ENCODE measurements around the gene CDCA7. TPM values are rescaled to one million over a fixed set of nuclear protein-coding genes. Genes with fewer than 3 reads are reported as not detected.
"Not testable (repeated sequence)": the region's sequence is repeated elsewhere in the genome, so short reads cannot be mapped to it uniquely, and the experiment has no call there.

CDCA7 gene
- 10 to 100 TPM; 15.1 to 20.0 TPM for polyA plus RNA-seq

DNA sequence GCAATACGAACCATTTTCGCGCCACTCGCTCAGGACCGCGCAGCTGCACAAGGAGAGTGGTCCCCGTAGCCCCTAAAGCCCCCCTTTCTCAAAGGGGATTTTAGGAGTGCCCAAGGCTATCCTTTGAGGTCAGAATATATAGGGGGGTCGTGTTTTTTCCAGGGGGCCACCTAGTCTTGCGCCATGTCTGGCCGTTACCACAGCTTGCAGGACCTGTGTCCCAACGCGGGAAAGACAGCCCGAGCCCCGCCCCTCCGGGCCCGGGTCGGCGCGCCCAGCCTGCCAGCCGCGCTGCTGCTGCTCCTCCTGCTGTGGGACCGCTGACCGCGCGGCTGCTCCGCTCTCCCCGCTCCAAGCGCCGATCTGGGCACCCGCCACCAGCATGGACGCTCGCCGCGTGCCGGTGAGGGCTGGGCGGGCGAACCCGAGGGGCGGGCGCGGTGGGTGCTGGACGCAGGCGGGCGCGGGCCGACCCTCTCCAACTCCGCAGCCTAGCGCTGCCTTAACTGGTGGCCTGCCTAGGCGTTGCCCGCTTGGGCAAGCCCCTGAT is at the start of gene CDCA7:
CDCA7 (plus strand) TSS at position 291 of the 550 bp plus-strand sequence; CDS start at position 383, 92 bp downstream.
- WGBS, 2 donors: 1% methylated on average over 42 to 50 of the region's 50 CpGs
- Histone ChIP-seq H3K4me3 (ENCODE audit: low read depth in 1 of 2, low read length in 2 of 2) (peak within 1 kb of the TSS; percentile 70 to 78), H3K36me3 (ENCODE audit: control insufficient read depth in 2 of 2, insufficient read depth in 2 of 2, low read length in 1 of 2) (no peaks in the 10 kb centered on the region), H3K27ac (ENCODE audit: low read depth in 2 of 2, low read length in 1 of 2) (peak within 1 kb of the TSS; percentile 48 to 53), H3K27me3 (ENCODE audit: control insufficient read depth in 1 of 2, insufficient read depth in 2 of 2, low read length in 2 of 2) (peaks cover 3 to 4% of the 10 kb centered on the region in 2 donors), H3K9me3 (ENCODE audit: control insufficient read depth in 2 of 2, insufficient read depth in 1 of 2, low read depth in 1 of 2, low read length in 1 of 2) (no peaks in the 10 kb centered on the region), H3K4me1 (ENCODE audit: control insufficient read depth in 2 of 2, insufficient read depth in 2 of 2, low read length in 1 of 2) (peaks cover 5 to 10% of the 10 kb centered on the region in 2 donors)

GRCh38 chr2:173305303-173305702 is 49.4 kb upstream of the CDCA7 start:
- 89 to 90% methylated on average over 2 of the region's 2 CpGs for WGBS, 2 donors
- H3K4me1 ChIP-seq (ENCODE audit: control insufficient read depth in 2 of 2, insufficient read depth in 2 of 2, low read length in 1 of 2): no peaks in the 10 kb centered on the region
- no peak overlapping the region for H3K4me3 ChIP-seq (ENCODE audit: low read depth in 1 of 2, low read length in 2 of 2)
- no peaks in the 10 kb centered on the region for H3K9me3 ChIP-seq (ENCODE audit: control insufficient read depth in 2 of 2, insufficient read depth in 1 of 2, low read depth in 1 of 2, low read length in 1 of 2)
- H3K27me3 ChIP-seq (ENCODE audit: control insufficient read depth in 1 of 2, insufficient read depth in 2 of 2, low read length in 2 of 2): no peaks in the 10 kb centered on the region
- no peaks in the 10 kb centered on the region for H3K36me3 ChIP-seq (ENCODE audit: control insufficient read depth in 2 of 2, insufficient read depth in 2 of 2, low read length in 1 of 2)
- H3K27ac ChIP-seq (ENCODE audit: low read depth in 2 of 2, low read length in 1 of 2): no peak overlapping the region

GRCh38 chr2:173307293-173307692 is 47.4 kb upstream of the CDCA7 start:
- Histone ChIP-seq H3K4me3 (ENCODE audit: low read depth in 1 of 2, low read length in 2 of 2) (no peak overlapping the region), H3K4me1 (ENCODE audit: control insufficient read depth in 2 of 2, insufficient read depth in 2 of 2, low read length in 1 of 2) (no peaks in the 10 kb centered on the region), H3K27ac (ENCODE audit: low read depth in 2 of 2, low read length in 1 of 2) (no peak overlapping the region), H3K9me3 (ENCODE audit: control insufficient read depth in 2 of 2, insufficient read depth in 1 of 2, low read depth in 1 of 2, low read length in 1 of 2) (no peaks in the 10 kb centered on the region), H3K36me3 (ENCODE audit: control insufficient read depth in 2 of 2, insufficient read depth in 2 of 2, low read length in 1 of 2) (no peaks in the 10 kb centered on the region), H3K27me3 (ENCODE audit: control insufficient read depth in 1 of 2, insufficient read depth in 2 of 2, low read length in 2 of 2) (no peaks in the 10 kb centered on the region)
- 26 to 35% methylated on average over 4 of the region's 4 CpGs for WGBS, 2 donors

DNA sequence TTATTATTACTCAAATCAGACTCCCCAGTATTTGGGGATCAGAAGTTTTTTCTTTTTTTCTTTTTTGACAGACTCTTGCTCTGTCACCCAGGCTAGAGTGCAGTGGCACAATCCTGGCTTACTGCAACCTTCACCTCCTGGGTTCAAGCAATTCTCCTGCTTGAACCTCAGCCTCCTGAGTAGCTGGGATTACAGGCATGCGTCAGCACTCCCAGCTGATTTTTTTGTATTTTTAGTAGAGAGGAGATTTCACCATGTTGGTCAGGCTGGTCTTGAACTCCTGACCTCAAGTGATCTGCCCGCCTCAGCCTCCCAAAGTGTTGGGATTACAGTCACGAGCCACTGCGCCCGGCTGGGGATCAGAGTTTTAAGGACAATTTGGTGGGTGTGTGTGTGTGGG is 45.3 kb upstream of the CDCA7 start:
- H3K27ac ChIP-seq (ENCODE audit: low read depth in 2 of 2, low read length in 1 of 2); H3K36me3 ChIP-seq (ENCODE audit: control insufficient read depth in 2 of 2, insufficient read depth in 2 of 2, low read length in 1 of 2); H3K27me3 ChIP-seq (ENCODE audit: control insufficient read depth in 1 of 2, insufficient read depth in 2 of 2, low read length in 2 of 2); H3K4me3 ChIP-seq (ENCODE audit: low read depth in 1 of 2, low read length in 2 of 2); H3K4me1 ChIP-seq (ENCODE audit: control insufficient read depth in 2 of 2, insufficient read depth in 2 of 2, low read length in 1 of 2); H3K9me3 ChIP-seq (ENCODE audit: control insufficient read depth in 2 of 2, insufficient read depth in 1 of 2, low read depth in 1 of 2, low read length in 1 of 2): not testable (repeated sequence)
- WGBS, 2 donors: 67 to 76% methylated on average over 5 of the region's 5 CpGs

- Histone ChIP-seq H3K27ac (ENCODE audit: low read depth in 2 of 2, low read length in 1 of 2) (no peak overlapping the region), H3K4me3 (ENCODE audit: low read depth in 1 of 2, low read length in 2 of 2) (no peak overlapping the region)
- 77 to 92% methylated on average over 9 of the region's 9 CpGs for WGBS, 2 donors
These were observed 42.6 kb upstream of the CDCA7 start for GRCh38 chr2:173311844-173312606.

GRCh38 chr2:173323371-173323770 is 31.3 kb upstream of the CDCA7 start:
- no peak overlapping the region for H3K27ac ChIP-seq (ENCODE audit: low read depth in 2 of 2, low read length in 1 of 2)
- 88 to 94% methylated on average over 6 of the region's 6 CpGs for WGBS, 2 donors
- no peaks in the 10 kb centered on the region for H3K27me3 ChIP-seq (ENCODE audit: control insufficient read depth in 1 of 2, insufficient read depth in 2 of 2, low read length in 2 of 2)
- H3K4me1 ChIP-seq (ENCODE audit: control insufficient read depth in 2 of 2, insufficient read depth in 2 of 2, low read length in 1 of 2): no peaks in the 10 kb centered on the region
- H3K36me3 ChIP-seq (ENCODE audit: control insufficient read depth in 2 of 2, insufficient read depth in 2 of 2, low read length in 1 of 2): no peaks in the 10 kb centered on the region
- no peak overlapping the region for H3K4me3 ChIP-seq (ENCODE audit: low read depth in 1 of 2, low read length in 2 of 2)
- peaks cover 3% of the 10 kb centered on the region in 2 donors for H3K9me3 ChIP-seq (ENCODE audit: control insufficient read depth in 2 of 2, insufficient read depth in 1 of 2, low read depth in 1 of 2, low read length in 1 of 2)

More at GRCh38 chr2:173311844-173312606, 42.6 kb upstream of the CDCA7 start:
- no peaks in the 10 kb centered on the region for H3K27me3 ChIP-seq (ENCODE audit: control insufficient read depth in 1 of 2, insufficient read depth in 2 of 2, low read length in 2 of 2)
- H3K9me3 ChIP-seq (ENCODE audit: control insufficient read depth in 2 of 2, insufficient read depth in 1 of 2, low read depth in 1 of 2, low read length in 1 of 2): no peaks in the 10 kb centered on the region
- H3K4me1 ChIP-seq (ENCODE audit: control insufficient read depth in 2 of 2, insufficient read depth in 2 of 2, low read length in 1 of 2): no peaks in the 10 kb centered on the region
- H3K36me3 ChIP-seq (ENCODE audit: control insufficient read depth in 2 of 2, insufficient read depth in 2 of 2, low read length in 1 of 2): no peaks in the 10 kb centered on the region

DNA sequence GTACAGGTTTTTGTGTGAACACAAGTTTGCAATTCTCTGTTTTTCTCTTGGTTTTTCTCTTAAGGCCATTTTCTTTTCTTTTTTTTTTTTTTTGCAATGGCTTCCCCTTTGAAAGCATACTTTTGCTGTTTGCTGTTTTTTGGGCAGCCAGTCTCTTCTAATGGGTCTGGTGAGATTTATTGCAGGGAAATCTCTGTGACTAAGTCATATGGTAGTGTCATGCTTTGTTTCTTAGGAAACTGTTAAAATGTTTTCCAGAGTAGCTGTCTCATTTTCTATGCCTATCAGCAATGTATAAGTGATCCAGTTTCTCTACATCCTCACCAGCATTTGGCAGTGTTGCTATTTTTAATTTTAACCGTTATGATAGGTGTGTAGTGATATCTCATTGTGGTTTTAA is 27.9 kb upstream of the CDCA7 start:
- H3K4me1 ChIP-seq (ENCODE audit: control insufficient read depth in 2 of 2, insufficient read depth in 2 of 2, low read length in 1 of 2): no peaks in the 10 kb centered on the region
- no peak overlapping the region for H3K4me3 ChIP-seq (ENCODE audit: low read depth in 1 of 2, low read length in 2 of 2)
- H3K36me3 ChIP-seq (ENCODE audit: control insufficient read depth in 2 of 2, insufficient read depth in 2 of 2, low read length in 1 of 2): no peaks in the 10 kb centered on the region
- no peak overlapping the region for H3K27ac ChIP-seq (ENCODE audit: low read depth in 2 of 2, low read length in 1 of 2)
- H3K9me3 ChIP-seq (ENCODE audit: control insufficient read depth in 2 of 2, insufficient read depth in 1 of 2, low read depth in 1 of 2, low read length in 1 of 2): peaks cover 3 to 10% of the 10 kb centered on the region in 2 donors
- H3K27me3 ChIP-seq (ENCODE audit: control insufficient read depth in 1 of 2, insufficient read depth in 2 of 2, low read length in 2 of 2): no peaks in the 10 kb centered on the region
- 81 to 91% methylated on average over 1 of the region's 1 CpG for WGBS, 2 donors

DNA sequence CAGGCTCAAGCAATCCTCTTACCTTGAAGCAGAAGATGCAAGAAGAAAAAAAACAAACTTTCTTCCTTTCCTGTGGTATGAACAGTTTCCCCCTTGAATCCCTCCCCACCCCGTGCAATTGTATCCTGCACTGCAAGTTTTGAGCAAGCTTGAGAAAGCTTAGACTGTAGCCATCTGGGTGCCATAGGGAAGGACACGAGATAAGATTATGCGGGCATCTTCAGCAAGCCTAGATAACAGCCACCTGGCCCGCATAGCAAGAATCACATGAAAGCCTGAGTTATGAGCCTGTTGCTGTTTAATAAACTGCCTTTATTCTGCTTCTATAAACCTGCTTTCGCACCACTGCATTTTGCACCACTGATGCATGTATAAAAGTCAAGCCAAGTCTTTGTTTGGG is 27.3 kb upstream of the CDCA7 start:
- Histone ChIP-seq H3K4me1 (ENCODE audit: control insufficient read depth in 2 of 2, insufficient read depth in 2 of 2, low read length in 1 of 2) (no peaks in the 10 kb centered on the region), H3K36me3 (ENCODE audit: control insufficient read depth in 2 of 2, insufficient read depth in 2 of 2, low read length in 1 of 2) (no peaks in the 10 kb centered on the region), H3K27me3 (ENCODE audit: control insufficient read depth in 1 of 2, insufficient read depth in 2 of 2, low read length in 2 of 2) (no peaks in the 10 kb centered on the region), H3K4me3 (ENCODE audit: low read depth in 1 of 2, low read length in 2 of 2) (no peak overlapping the region), H3K27ac (ENCODE audit: low read depth in 2 of 2, low read length in 1 of 2) (no peak overlapping the region), H3K9me3 (ENCODE audit: control insufficient read depth in 2 of 2, insufficient read depth in 1 of 2, low read depth in 1 of 2, low read length in 1 of 2) (peaks cover 3 to 11% of the 10 kb centered on the region in 2 donors)
- WGBS, 2 donors: 79 to 92% methylated on average over 5 of the region's 5 CpGs

- H3K4me3 ChIP-seq (ENCODE audit: low read depth in 1 of 2, low read length in 2 of 2); H3K36me3 ChIP-seq (ENCODE audit: control insufficient read depth in 2 of 2, insufficient read depth in 2 of 2, low read length in 1 of 2); H3K9me3 ChIP-seq (ENCODE audit: control insufficient read depth in 2 of 2, insufficient read depth in 1 of 2, low read depth in 1 of 2, low read length in 1 of 2); H3K4me1 ChIP-seq (ENCODE audit: control insufficient read depth in 2 of 2, insufficient read depth in 2 of 2, low read length in 1 of 2); H3K27ac ChIP-seq (ENCODE audit: low read depth in 2 of 2, low read length in 1 of 2); H3K27me3 ChIP-seq (ENCODE audit: control insufficient read depth in 1 of 2, insufficient read depth in 2 of 2, low read length in 2 of 2): not testable (repeated sequence)
- 62 to 77% methylated on average over 3 of the region's 3 CpGs for WGBS, 2 donors
These were observed 21.7 kb upstream of the CDCA7 start for GRCh38 chr2:173333003-173333402.

DNA sequence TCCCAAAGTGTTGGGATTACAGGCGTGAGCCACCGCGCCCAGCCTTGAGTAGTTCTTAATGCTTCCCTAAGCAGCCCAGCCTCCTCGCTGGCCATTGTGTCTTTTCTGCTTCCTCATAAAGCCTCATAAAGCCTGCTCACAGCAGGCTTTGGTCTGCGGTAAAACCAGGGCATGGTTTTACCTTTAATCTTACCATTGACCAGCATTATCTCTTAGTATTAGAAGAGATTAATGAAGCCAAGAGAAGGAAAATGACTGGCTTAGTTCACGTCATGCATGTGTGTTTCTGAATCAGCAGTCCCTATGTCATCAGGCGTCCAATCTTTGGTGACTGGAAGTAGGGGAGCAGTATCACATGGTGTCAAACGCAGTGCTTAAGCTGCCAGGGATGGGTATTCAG is 14.9 kb upstream of the CDCA7 start:
- H3K4me3 ChIP-seq (ENCODE audit: low read depth in 1 of 2, low read length in 2 of 2): no peak overlapping the region
- H3K27ac ChIP-seq (ENCODE audit: low read depth in 2 of 2, low read length in 1 of 2): no peak overlapping the region
- H3K4me1 ChIP-seq (ENCODE audit: control insufficient read depth in 2 of 2, insufficient read depth in 2 of 2, low read length in 1 of 2): no peaks in the 10 kb centered on the region
- 78 to 81% methylated on average over 8 of the region's 8 CpGs for WGBS, 2 donors
- H3K27me3 ChIP-seq (ENCODE audit: control insufficient read depth in 1 of 2, insufficient read depth in 2 of 2, low read length in 2 of 2): no peaks in the 10 kb centered on the region
- H3K36me3 ChIP-seq (ENCODE audit: control insufficient read depth in 2 of 2, insufficient read depth in 2 of 2, low read length in 1 of 2): no peaks in the 10 kb centered on the region
- H3K9me3 ChIP-seq (ENCODE audit: control insufficient read depth in 2 of 2, insufficient read depth in 1 of 2, low read depth in 1 of 2, low read length in 1 of 2): no peaks in the 10 kb centered on the region

All from esophagus (tissue), 2 donors.